Ovary (tissue), 3 donors: ENCODE measurements around the gene ACAD9.

Experiments used
- EP300 ChIP-seq: sonication (generic); formaldehyde crosslinking; IDR thresholded peaks from one replicate; pipeline ENCODE4 v1.6.1; 2017; ENCODE audit warnings: antibody characterized with exemption
- POLR2A ChIP-seq: fragments of 450-650 bp; IDR thresholded peaks from one replicate; pipeline ENCODE4 v1.6.1; 2017; ENCODE audit warnings: antibody characterized with exemption, mild to moderate bottlenecking, moderate library complexity
- TF ChIP-seq, protein P1 (sequence below), 3 donors: fragments of 450-650 bp in 2 of 3; fragments of 200-600 bp in 1 of 3; IDR thresholded peaks; one replicate each; pipeline versions ENCODE4 v1.5.1 to v1.8.0; 2016 to 2022; ENCODE audit warnings: antibody characterized with exemption in 3 of 3, mild to moderate bottlenecking in 1 of 3
- donor health status: DM: no; HTN: no; CAD: no.

GRCh38 chr3:128935922-128936321 lies 56.5 kb downstream of the ACAD9 start:
- TF ChIP-seq POLR2A, result no peak
- TF ChIP-seq, protein P1, sequence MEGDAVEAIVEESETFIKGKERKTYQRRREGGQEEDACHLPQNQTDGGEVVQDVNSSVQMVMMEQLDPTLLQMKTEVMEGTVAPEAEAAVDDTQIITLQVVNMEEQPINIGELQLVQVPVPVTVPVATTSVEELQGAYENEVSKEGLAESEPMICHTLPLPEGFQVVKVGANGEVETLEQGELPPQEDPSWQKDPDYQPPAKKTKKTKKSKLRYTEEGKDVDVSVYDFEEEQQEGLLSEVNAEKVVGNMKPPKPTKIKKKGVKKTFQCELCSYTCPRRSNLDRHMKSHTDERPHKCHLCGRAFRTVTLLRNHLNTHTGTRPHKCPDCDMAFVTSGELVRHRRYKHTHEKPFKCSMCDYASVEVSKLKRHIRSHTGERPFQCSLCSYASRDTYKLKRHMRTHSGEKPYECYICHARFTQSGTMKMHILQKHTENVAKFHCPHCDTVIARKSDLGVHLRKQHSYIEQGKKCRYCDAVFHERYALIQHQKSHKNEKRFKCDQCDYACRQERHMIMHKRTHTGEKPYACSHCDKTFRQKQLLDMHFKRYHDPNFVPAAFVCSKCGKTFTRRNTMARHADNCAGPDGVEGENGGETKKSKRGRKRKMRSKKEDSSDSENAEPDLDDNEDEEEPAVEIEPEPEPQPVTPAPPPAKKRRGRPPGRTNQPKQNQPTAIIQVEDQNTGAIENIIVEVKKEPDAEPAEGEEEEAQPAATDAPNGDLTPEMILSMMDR (IDR thresholded peaks at IDR 0.05), result no peak
- no peak for TF ChIP-seq EP300
